D721Med (cell line): ENCODE results near the gene GJC1.
"Not testable (repeated sequence)": the region's sequence is repeated elsewhere in the genome, so short reads cannot be mapped to it uniquely, and the experiment has no call there.

ENCODE experiments used
- DNase-seq: peaks from one replicate; pipeline ENCODE4 v3.0.0; 2011; ENCODE audit warnings: low spot score; ENCODE audit not compliant: insufficient read length
- FAIRE-seq: peaks from 2 replicates; lab custom pipeline; 2011; peaks lifted over from hg19 to GRCh38; lab: Jason Lieb, UNC
- CTCF ChIP-seq: IDR thresholded peaks from 2 replicates; pipeline ENCODE4 v1.5.1; 2012; ENCODE audit warnings: mild to moderate bottlenecking, control low read depth; ENCODE audit not compliant: insufficient read depth; ENCODE audit errors: missing control alignments

Gene GJC1

GRCh38 chr17:44812263-44812662 lies 17.8 kb downstream of the GJC1 start:
- FAIRE-seq: no peak
- no peak for TF ChIP-seq CTCF
- no peak for DNase-seq

DNA sequence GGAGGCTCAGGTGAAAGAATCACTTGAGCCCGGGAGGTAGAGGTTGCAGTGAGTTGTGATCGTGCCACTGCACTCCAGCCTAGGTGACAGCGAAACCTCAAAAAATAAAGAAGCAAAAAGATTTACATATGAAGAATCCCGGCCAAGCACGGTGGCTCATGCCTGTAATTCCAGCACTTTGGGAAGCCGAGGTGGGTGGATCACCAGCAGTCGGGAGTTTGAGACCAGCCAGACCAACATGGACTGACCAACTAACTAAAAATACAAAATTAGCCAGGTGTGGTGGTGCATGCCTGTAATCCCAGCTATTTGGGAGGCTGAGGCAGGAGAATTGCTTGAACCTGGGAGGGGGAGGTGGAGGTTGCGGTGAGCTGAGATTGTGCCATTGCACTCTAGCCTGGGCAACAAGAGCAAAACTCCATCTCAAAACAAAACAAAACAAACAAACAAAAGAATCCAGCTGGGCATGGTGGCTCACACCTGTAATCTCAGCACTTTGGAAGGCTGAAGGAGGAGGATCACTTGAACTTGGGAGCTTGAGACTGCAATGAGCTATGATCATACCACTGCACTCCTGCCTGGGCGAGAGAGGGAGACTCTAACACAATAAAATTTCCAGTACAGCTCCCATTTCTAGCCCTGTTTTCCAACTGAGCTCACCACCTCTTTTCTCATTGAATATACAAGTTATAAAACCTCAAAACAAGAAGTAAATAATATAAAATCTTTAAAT lies 21.3 kb downstream of the GJC1 start:
- DNase-seq, FAIRE-seq: not testable (repeated sequence)

GRCh38 chr17:44808156-44808555 lies 21.9 kb downstream of the GJC1 start:
- no peak for DNase-seq

DNA sequence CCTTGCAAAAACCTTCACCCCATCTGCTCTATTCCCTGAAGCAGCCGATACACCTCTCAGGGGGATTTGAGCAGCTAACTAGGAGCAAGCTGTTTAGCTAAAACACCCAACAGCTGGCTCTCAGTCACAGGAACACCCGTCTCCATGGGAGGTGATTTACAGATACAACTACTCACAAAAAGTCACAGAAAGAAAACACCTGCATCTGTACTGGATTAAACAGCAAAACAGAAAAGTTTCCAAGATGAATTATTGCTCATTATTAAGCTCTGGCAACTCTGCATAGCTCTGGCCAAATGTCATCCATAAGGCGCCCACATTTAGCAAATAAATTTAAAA lies 22.3 kb downstream of the GJC1 start:
- no peak for TF ChIP-seq CTCF
- FAIRE-seq (peak; percentile 82), DNase-seq (peak; percentile 79)

More at GRCh38 chr17:44808156-44808555, 21.9 kb downstream of the GJC1 start:
- FAIRE-seq: no peak
- no peak for TF ChIP-seq CTCF

DNA sequence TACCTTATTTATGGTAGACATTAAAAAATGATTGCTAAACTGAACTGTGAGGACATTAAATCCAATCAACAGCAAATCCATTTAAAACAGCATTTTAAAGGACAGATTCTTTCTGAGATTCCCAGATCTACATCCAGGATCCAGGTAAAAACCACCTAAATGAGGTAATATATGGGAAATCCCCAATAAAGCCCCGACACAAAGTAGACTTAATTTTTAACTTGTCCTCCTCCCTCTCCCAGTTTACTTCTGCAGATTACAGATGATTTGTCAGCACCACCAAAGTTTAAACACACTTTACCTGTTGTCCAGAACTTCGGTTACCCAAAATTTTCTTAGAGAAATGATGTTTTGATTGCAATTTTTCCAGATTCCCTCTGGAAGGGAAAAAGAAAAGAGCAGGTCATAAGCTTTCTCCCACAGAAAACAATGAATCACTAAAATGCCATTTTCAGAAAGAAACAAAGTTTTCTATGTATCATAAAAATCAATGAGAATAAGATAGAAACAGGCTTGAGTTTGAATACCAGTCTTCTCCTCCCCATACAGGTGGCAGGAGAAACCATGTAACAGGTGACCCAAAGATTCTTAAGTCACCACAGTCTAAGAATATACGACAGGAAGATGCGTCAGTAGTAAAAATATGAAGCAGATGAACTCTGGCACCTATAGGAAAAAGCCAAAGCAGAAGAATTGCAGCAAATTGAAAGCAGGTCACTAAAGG lies 22.8 kb downstream of the GJC1 start:
- no peak for FAIRE-seq
- no peak for DNase-seq
- TF ChIP-seq CTCF: no peak

- FAIRE-seq (no peak), DNase-seq (no peak)
- TF ChIP-seq CTCF: no peak
Observed at GRCh38 chr17:44804302-44805089, 25.6 kb downstream of the GJC1 start.

DNA sequence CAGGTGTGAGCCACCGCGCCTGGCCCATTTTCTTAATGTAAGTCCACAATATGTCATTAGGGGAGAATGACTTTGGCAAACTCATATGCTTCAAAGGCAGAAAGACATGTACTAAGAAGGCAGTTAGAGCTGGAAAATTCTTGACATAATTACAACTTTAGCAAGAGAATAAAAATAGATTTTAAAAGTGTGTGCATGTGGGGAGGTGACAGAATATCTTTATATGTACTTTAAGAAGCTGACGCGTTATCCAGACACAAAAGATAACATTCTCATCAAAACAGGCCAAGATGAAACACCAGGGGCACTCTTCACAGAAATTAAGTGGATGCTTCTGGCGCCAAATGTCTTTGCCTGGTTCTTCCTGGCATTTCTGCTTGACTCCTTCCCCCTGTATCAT lies 28.2 kb downstream of the GJC1 start:
- DNase-seq (no peak), FAIRE-seq (no peak)
- TF ChIP-seq CTCF: no peak
